ENCODE data around the gene TBK1.

DNA sequence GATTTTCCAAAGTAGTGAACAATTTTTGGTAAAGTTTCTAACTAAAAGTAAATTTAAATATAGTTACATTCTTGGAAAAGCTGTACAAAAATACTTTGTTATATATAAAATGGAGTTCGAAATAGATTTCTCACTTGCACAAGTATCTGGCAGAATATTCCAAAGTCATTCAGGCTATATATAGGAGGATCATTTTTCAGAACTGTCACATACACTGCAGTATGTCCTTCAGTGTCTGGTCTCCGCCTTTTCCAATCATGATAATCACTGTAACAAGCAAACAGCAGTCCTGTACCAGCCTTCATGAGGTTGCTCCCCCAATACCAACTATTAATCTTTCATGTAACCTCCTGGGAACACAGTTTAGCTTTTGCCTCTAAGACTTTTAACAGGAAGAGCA lies 18.6 kb downstream of the TBK1 start:
- no peak for TF ChIP-seq POLR2AphosphoS5 (IDR thresholded peaks at IDR 0.05; ENCODE audit: low read depth, low read length)
- TF ChIP-seq, protein P1, sequence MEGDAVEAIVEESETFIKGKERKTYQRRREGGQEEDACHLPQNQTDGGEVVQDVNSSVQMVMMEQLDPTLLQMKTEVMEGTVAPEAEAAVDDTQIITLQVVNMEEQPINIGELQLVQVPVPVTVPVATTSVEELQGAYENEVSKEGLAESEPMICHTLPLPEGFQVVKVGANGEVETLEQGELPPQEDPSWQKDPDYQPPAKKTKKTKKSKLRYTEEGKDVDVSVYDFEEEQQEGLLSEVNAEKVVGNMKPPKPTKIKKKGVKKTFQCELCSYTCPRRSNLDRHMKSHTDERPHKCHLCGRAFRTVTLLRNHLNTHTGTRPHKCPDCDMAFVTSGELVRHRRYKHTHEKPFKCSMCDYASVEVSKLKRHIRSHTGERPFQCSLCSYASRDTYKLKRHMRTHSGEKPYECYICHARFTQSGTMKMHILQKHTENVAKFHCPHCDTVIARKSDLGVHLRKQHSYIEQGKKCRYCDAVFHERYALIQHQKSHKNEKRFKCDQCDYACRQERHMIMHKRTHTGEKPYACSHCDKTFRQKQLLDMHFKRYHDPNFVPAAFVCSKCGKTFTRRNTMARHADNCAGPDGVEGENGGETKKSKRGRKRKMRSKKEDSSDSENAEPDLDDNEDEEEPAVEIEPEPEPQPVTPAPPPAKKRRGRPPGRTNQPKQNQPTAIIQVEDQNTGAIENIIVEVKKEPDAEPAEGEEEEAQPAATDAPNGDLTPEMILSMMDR (IDR thresholded peaks at IDR 0.05) = no peak
- TF ChIP-seq SIN3A (IDR thresholded peaks at IDR 0.05; ENCODE audit: borderline replicate concordance, insufficient read depth, low read depth, low read length) = no peak
- TF ChIP-seq, protein P2, sequence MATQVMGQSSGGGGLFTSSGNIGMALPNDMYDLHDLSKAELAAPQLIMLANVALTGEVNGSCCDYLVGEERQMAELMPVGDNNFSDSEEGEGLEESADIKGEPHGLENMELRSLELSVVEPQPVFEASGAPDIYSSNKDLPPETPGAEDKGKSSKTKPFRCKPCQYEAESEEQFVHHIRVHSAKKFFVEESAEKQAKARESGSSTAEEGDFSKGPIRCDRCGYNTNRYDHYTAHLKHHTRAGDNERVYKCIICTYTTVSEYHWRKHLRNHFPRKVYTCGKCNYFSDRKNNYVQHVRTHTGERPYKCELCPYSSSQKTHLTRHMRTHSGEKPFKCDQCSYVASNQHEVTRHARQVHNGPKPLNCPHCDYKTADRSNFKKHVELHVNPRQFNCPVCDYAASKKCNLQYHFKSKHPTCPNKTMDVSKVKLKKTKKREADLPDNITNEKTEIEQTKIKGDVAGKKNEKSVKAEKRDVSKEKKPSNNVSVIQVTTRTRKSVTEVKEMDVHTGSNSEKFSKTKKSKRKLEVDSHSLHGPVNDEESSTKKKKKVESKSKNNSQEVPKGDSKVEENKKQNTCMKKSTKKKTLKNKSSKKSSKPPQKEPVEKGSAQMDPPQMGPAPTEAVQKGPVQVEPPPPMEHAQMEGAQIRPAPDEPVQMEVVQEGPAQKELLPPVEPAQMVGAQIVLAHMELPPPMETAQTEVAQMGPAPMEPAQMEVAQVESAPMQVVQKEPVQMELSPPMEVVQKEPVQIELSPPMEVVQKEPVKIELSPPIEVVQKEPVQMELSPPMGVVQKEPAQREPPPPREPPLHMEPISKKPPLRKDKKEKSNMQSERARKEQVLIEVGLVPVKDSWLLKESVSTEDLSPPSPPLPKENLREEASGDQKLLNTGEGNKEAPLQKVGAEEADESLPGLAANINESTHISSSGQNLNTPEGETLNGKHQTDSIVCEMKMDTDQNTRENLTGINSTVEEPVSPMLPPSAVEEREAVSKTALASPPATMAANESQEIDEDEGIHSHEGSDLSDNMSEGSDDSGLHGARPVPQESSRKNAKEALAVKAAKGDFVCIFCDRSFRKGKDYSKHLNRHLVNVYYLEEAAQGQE (IDR thresholded peaks at IDR 0.05; ENCODE audit: insufficient read depth in 1 of 2, low read depth in 2 of 2, low read length in 1 of 2) = no peak

Data from Panc1 (cell line).